ENCODE data around the gene RBM33. TPM values are rescaled to one million over a fixed set of nuclear protein-coding genes. Genes with fewer than 3 reads are reported as not detected.

RBM33 gene
- total RNA-seq, 1 experiment from 2014 or later: 34.4 TPM

DNA sequence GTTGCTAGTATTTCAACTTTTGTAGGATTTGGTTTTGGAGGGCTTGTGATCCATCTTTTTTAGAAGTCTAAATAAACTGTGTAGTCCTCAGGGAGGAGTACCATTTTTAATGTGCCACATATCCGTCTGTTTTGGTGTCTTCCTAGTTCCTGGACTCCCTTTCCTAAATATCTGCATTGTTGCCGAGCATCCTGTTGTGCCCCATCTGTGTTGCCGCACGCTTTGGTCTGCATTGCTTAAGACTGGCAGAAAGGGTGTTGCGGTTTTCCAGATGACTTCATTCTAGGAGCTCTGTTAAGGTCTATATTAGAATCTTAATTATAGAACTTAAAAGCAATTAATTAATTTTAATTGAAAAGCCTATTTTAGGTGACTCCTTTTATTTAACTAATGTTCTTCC lies 49.4 kb downstream of the RBM33 start:
- Histone ChIP-seq H3K27me3 (ENCODE audit: low read length) (no peaks in the 10 kb centered on the region), H3K9me2 (replicated peaks; ENCODE audit: insufficient read depth, low read length) (no peaks in the 10 kb centered on the region), H3K9me3 (ENCODE audit: low read length) (no peaks in the 10 kb centered on the region), H3K4me1 (ENCODE audit: low read length) (no peaks in the 10 kb centered on the region), H3K9ac (ENCODE audit: low read length) (no peak overlapping the region), H3K4me2 (ENCODE audit: low read depth, low read length, poor library complexity, severe bottlenecking) (no peak overlapping the region), H4K20me1 (ENCODE audit: insufficient read depth, low read depth, low read length) (peaks cover 2% of the 10 kb centered on the region; the same call in 1 of the 2 replicates), H3K79me2 (ENCODE audit: low read length) (peaks cover 92% of the 10 kb centered on the region), H3K27ac (ENCODE audit: low read length) (no peak overlapping the region), H2AFZ (ENCODE audit: low read length) (no peak overlapping the region), H3K4me3 (ENCODE audit: low read length) (no peak overlapping the region), H3K36me3 (ENCODE audit: insufficient read depth, low read length) (0 out of 2 replicates have a peak, but pooled peaks cover 3% of the 10 kb centered on the region)
- DNase-seq: no peak

DNA sequence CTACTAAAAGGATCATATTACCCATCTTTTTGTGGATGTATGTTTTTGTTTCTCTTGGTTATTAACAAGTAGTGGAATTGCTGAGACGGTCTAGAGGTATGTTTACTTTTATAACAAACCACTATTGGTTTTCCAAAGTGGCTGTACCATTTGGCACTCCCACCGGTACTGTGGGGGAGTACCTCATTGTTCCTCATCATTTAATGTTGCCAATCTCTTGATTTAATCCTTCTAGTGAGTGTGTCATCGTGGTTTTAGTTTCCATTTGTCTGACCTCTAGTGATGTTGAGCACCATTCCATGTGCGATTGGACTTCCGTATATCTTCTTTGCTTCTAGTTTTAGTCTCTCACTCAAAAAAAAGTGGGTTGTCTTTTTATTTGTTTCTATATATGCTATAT lies 50.4 kb downstream of the RBM33 start:
- Histone ChIP-seq H3K9ac (ENCODE audit: low read length) (no peak overlapping the region), H3K4me3 (ENCODE audit: low read length) (no peak overlapping the region), H3K27me3 (ENCODE audit: low read length) (no peaks in the 10 kb centered on the region), H3K27ac (ENCODE audit: low read length) (no peak overlapping the region), H3K9me2 (replicated peaks; ENCODE audit: insufficient read depth, low read length) (no peaks in the 10 kb centered on the region), H3K79me2 (ENCODE audit: low read length) (peaks cover 100% of the 10 kb centered on the region), H4K20me1 (ENCODE audit: insufficient read depth, low read depth, low read length) (peaks cover 2% of the 10 kb centered on the region; the same call in 1 of the 2 replicates), H3K9me3 (ENCODE audit: low read length) (no peaks in the 10 kb centered on the region), H3K4me1 (ENCODE audit: low read length) (no peaks in the 10 kb centered on the region), H3K4me2 (ENCODE audit: low read depth, low read length, poor library complexity, severe bottlenecking) (no peak overlapping the region), H2AFZ (ENCODE audit: low read length) (no peak overlapping the region), H3K36me3 (ENCODE audit: insufficient read depth, low read length) (0 out of 2 replicates have a peak, but pooled peaks cover 3% of the 10 kb centered on the region)
- DNase-seq: no peak

DNA sequence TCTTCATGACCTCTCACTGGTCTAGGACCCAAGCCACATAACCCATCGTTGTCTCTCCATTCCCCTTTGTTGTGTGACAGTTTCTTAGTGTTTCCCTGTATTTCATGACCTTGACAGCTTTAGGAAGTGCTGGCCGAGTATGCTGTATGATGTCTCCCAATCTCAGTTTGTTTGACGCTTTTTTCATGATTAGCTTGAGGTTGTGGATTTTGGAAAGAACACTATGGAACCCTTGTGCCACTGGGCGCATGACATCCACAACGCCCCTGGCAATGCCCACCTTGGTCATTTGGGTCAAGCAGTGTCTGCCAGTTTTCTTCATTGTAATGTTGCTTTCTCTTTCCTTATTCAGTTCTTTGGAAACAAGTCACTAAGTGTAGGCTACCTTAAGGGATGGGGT lies 52.3 kb downstream of the RBM33 start:
- Histone ChIP-seq H3K9me3 (ENCODE audit: low read length) (no peaks in the 10 kb centered on the region), H3K27ac (ENCODE audit: low read length) (no peak overlapping the region), H3K9ac (ENCODE audit: low read length) (no peak overlapping the region), H2AFZ (ENCODE audit: low read length) (no peak overlapping the region), H3K27me3 (ENCODE audit: low read length) (no peaks in the 10 kb centered on the region), H3K4me3 (ENCODE audit: low read length) (no peak overlapping the region), H4K20me1 (ENCODE audit: insufficient read depth, low read depth, low read length) (peaks cover 2% of the 10 kb centered on the region; the same call in 1 of the 2 replicates), H3K4me2 (ENCODE audit: low read depth, low read length, poor library complexity, severe bottlenecking) (no peak overlapping the region), H3K36me3 (ENCODE audit: insufficient read depth, low read length) (peaks cover 10% of the 10 kb centered on the region; the same call in 1 of the 2 replicates), H3K4me1 (ENCODE audit: low read length) (no peaks in the 10 kb centered on the region), H3K9me2 (replicated peaks; ENCODE audit: insufficient read depth, low read length) (no peaks in the 10 kb centered on the region), H3K79me2 (ENCODE audit: low read length) (peaks cover 95% of the 10 kb centered on the region)
- no peak for DNase-seq

DNA sequence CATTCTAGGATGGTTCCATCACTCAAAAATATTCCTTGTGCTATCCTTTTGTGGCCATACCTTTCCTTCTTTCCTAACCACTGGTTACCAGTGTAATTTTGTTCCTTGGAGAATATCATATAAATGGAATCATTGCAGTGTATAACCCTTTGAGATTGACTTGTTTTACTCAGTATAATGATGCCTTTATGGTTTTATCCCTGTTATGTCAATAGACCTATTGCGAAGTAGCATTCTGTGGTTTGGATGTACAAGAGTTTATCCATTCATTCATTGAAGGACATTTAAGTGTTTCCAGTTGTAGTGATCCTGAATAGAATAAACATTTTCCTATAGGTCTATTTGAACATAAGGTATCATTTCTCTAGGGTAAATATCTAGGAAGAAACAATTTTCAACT lies 54.2 kb downstream of the RBM33 start:
- Histone ChIP-seq H3K36me3 (ENCODE audit: insufficient read depth, low read length) (peaks cover 24% of the 10 kb centered on the region; the same call in 1 of the 2 replicates), H4K20me1 (ENCODE audit: insufficient read depth, low read depth, low read length) (peaks cover 2% of the 10 kb centered on the region; the same call in 1 of the 2 replicates)

DNA sequence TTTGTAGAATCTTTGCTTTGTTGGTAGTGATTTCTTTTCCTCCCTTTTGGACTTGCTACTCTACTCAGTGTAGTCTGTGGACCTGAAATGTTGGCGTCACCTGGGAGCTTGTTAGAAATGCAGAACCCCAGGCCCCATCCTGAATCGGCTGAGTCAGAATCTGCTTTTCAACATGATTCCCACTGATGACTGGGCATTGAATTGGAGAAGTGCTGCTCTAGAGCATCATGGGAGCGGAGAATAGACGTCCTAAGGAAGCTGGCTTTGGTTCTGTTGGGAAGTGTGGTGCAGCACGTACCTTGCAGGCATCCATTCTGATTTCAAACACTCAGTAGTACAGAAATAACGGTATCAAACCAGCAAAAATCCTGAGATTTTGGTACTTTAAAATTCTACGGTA lies 54.7 kb downstream of the RBM33 start:
- Histone ChIP-seq H3K79me2 (ENCODE audit: low read length) (peaks cover 95% of the 10 kb centered on the region), H3K36me3 (ENCODE audit: insufficient read depth, low read length) (peaks cover 29% of the 10 kb centered on the region; the same call in 1 of the 2 replicates)

More for the DNA sequence above, 54.2 kb downstream of the RBM33 start:
- no peak overlapping the region for H2AFZ ChIP-seq (ENCODE audit: low read length)
- H3K9me3 ChIP-seq (ENCODE audit: low read length): no peaks in the 10 kb centered on the region
- no peaks in the 10 kb centered on the region for H3K27me3 ChIP-seq (ENCODE audit: low read length)
- no peak overlapping the region for H3K9ac ChIP-seq (ENCODE audit: low read length)
- no peak overlapping the region for H3K4me3 ChIP-seq (ENCODE audit: low read length)
- no peak for DNase-seq
- H3K4me2 ChIP-seq (ENCODE audit: low read depth, low read length, poor library complexity, severe bottlenecking): no peak overlapping the region
- no peaks in the 10 kb centered on the region for H3K9me2 ChIP-seq (replicated peaks; ENCODE audit: insufficient read depth, low read length)
- H3K27ac ChIP-seq (ENCODE audit: low read length): no peak overlapping the region
- peaks cover 95% of the 10 kb centered on the region for H3K79me2 ChIP-seq (ENCODE audit: low read length)
- no peaks in the 10 kb centered on the region for H3K4me1 ChIP-seq (ENCODE audit: low read length)

DNA sequence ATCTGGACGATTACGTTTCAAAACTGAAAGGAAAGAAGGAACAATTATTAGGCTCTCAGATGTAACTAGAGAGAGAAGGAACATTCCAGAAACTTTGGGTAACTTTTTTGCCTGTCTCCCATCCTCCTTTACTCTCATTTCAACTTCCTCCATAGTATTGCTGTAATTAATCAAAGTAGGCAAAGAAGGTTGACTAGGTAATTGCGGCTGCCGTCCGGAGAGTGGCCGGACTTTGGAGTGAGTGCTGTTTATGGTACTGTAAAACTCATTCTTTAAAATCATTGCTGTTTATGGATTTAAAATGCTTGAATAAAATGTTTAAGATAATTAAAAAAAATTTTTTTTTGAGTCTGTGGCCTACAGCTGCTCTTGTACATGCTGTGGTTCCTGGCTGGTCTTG lies 56.4 kb downstream of the RBM33 start:
- Histone ChIP-seq H3K4me1 (ENCODE audit: low read length) (no peaks in the 10 kb centered on the region), H3K4me2 (ENCODE audit: low read depth, low read length, poor library complexity, severe bottlenecking) (no peak overlapping the region), H3K4me3 (ENCODE audit: low read length) (no peak overlapping the region), H3K79me2 (ENCODE audit: low read length) (peaks cover 89% of the 10 kb centered on the region), H4K20me1 (ENCODE audit: insufficient read depth, low read depth, low read length) (peaks cover 2% of the 10 kb centered on the region; the same call in 1 of the 2 replicates), H3K27me3 (ENCODE audit: low read length) (no peaks in the 10 kb centered on the region), H3K9me2 (replicated peaks; ENCODE audit: insufficient read depth, low read length) (no peaks in the 10 kb centered on the region), H2AFZ (ENCODE audit: low read length) (no peak overlapping the region), H3K36me3 (ENCODE audit: insufficient read depth, low read length) (peaks cover 28% of the 10 kb centered on the region; the same call in 1 of the 2 replicates), H3K27ac (ENCODE audit: low read length) (no peak overlapping the region), H3K9ac (ENCODE audit: low read length) (no peak overlapping the region), H3K9me3 (ENCODE audit: low read length) (no peaks in the 10 kb centered on the region)
- DNase-seq: no peak

More for the DNA sequence above, 54.7 kb downstream of the RBM33 start:
- Histone ChIP-seq H3K4me3 (ENCODE audit: low read length) (no peak overlapping the region), H2AFZ (ENCODE audit: low read length) (no peak overlapping the region), H3K4me2 (ENCODE audit: low read depth, low read length, poor library complexity, severe bottlenecking) (no peak overlapping the region), H3K27ac (ENCODE audit: low read length) (no peak overlapping the region), H3K9me3 (ENCODE audit: low read length) (no peaks in the 10 kb centered on the region), H3K27me3 (ENCODE audit: low read length) (no peaks in the 10 kb centered on the region), H3K9ac (ENCODE audit: low read length) (no peak overlapping the region), H4K20me1 (ENCODE audit: insufficient read depth, low read depth, low read length) (peaks cover 2% of the 10 kb centered on the region; the same call in 1 of the 2 replicates), H3K9me2 (replicated peaks; ENCODE audit: insufficient read depth, low read length) (no peaks in the 10 kb centered on the region), H3K4me1 (ENCODE audit: low read length) (no peaks in the 10 kb centered on the region)
- no peak for DNase-seq

DNA sequence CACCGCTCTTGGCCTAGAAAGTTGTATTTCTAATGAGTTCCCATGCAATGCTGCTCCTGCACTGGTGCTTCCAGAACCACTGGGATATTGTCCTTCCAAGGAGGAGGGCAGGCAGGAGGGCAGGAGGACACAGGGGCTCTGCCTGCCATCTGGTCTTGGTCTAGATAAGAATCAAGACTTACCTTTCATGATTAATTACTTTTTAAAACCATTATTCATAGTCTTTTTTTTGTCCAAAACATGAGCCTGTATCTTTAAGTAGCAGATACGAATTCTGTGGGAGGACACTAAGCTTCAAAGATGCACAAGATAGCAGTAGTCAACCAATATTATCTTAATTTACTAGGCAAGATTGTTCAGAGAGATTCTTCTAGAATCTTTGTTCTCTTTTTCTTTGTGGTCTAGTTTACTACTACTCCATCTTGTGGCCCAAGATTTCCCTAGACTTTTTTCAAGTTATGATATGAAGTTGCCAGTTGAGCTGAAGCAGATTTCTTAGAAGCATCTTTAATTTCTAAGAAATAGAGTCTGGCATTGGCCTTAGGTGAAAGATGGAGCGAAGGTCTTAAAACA lies 57.6 kb downstream of the RBM33 start:
- H3K4me3 ChIP-seq (ENCODE audit: low read length): no peak overlapping the region
- H3K9ac ChIP-seq (ENCODE audit: low read length): no peak overlapping the region
- H3K4me2 ChIP-seq (ENCODE audit: low read depth, low read length, poor library complexity, severe bottlenecking): no peak overlapping the region
- no peaks in the 10 kb centered on the region for H3K4me1 ChIP-seq (ENCODE audit: low read length)
- 0 out of 2 replicates have a peak, but pooled peaks cover 2% of the 10 kb centered on the region for H4K20me1 ChIP-seq (ENCODE audit: insufficient read depth, low read depth, low read length)
- peaks cover 31% of the 10 kb centered on the region; the same call in 1 of the 2 replicates for H3K36me3 ChIP-seq (ENCODE audit: insufficient read depth, low read length)
- H3K79me2 ChIP-seq (ENCODE audit: low read length): peaks cover 86% of the 10 kb centered on the region
- no peaks in the 10 kb centered on the region for H3K9me2 ChIP-seq (replicated peaks; ENCODE audit: insufficient read depth, low read length)
- no peak overlapping the region for H2AFZ ChIP-seq (ENCODE audit: low read length)
- no peak overlapping the region for H3K27ac ChIP-seq (ENCODE audit: low read length)
- no peak for DNase-seq
- no peaks in the 10 kb centered on the region for H3K27me3 ChIP-seq (ENCODE audit: low read length)
- H3K9me3 ChIP-seq (ENCODE audit: low read length): no peaks in the 10 kb centered on the region

DNA sequence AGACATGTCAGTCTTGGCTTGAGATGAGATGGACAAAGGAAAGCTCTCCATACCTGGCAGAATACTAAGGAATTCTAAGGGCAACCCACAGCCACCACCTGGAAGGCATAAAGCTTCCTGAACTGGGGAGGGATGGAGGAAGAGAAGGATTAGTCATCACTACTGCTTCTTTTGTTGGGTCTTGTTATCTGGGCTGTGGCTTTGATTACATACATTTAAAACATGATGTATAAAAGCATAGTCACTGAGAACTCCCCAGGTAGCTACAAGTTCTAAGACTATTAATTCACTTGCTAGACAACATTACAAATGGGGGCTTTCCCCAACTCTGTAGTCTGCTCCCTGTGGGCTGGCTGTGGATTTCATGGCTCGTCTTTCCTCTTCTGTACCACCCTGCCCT lies 58.2 kb downstream of the RBM33 start:
- Histone ChIP-seq H3K4me3 (ENCODE audit: low read length) (no peak overlapping the region), H3K27me3 (ENCODE audit: low read length) (no peaks in the 10 kb centered on the region), H3K79me2 (ENCODE audit: low read length) (peaks cover 86% of the 10 kb centered on the region), H2AFZ (ENCODE audit: low read length) (no peak overlapping the region), H3K4me1 (ENCODE audit: low read length) (no peaks in the 10 kb centered on the region), H3K9me2 (replicated peaks; ENCODE audit: insufficient read depth, low read length) (no peaks in the 10 kb centered on the region), H3K36me3 (ENCODE audit: insufficient read depth, low read length) (peaks cover 31% of the 10 kb centered on the region; the same call in 1 of the 2 replicates), H3K9me3 (ENCODE audit: low read length) (no peaks in the 10 kb centered on the region), H3K9ac (ENCODE audit: low read length) (no peak overlapping the region), H4K20me1 (ENCODE audit: insufficient read depth, low read depth, low read length) (0 out of 2 replicates have a peak, but pooled peaks cover 2% of the 10 kb centered on the region), H3K27ac (ENCODE audit: low read length) (no peak overlapping the region), H3K4me2 (ENCODE audit: low read depth, low read length, poor library complexity, severe bottlenecking) (no peak overlapping the region)
- no peak for DNase-seq
